Measurements from ENCODE around the gene ARHGAP1.
A peak's percentile ranks its signal among the peaks of the same experiment; 100 is the strongest.

ARHGAP1 gene

GRCh38 chr11:46692450-46692849 lies 8.0 kb downstream of the ARHGAP1 start:
- H3K9me3 ChIP-seq (ENCODE audit: severe bottlenecking): no peaks in the 10 kb centered on the region
- DNase-seq (ENCODE audit: low spot score): no peak
- peaks cover 9% of the 10 kb centered on the region for H3K4me1 ChIP-seq (ENCODE audit: insufficient read depth, poor library complexity, severe bottlenecking)
- no peaks in the 10 kb centered on the region for H3K27me3 ChIP-seq (ENCODE audit: insufficient read depth, poor library complexity, severe bottlenecking)
- H3K27ac ChIP-seq (ENCODE audit: poor library complexity, severe bottlenecking): no peak overlapping the region
- ATAC-seq (ENCODE audit: low read depth): no peak
- H3K36me3 ChIP-seq (ENCODE audit: low read depth): peaks cover 29% of the 10 kb centered on the region
- no peak overlapping the region for H3K4me3 ChIP-seq (ENCODE audit: severe bottlenecking)
- TF ChIP-seq CTCF (IDR thresholded peaks at IDR 0.05; ENCODE audit: poor library complexity, severe bottlenecking): no peak

GRCh38 chr11:46690702-46691101 lies 9.7 kb downstream of the ARHGAP1 start:
- TF ChIP-seq CTCF (IDR thresholded peaks at IDR 0.05; ENCODE audit: poor library complexity, severe bottlenecking): no peak
- Histone ChIP-seq H3K27ac (ENCODE audit: poor library complexity, severe bottlenecking) (no peak overlapping the region), H3K4me3 (ENCODE audit: severe bottlenecking) (no peak overlapping the region), H3K27me3 (ENCODE audit: insufficient read depth, poor library complexity, severe bottlenecking) (no peaks in the 10 kb centered on the region), H3K36me3 (ENCODE audit: low read depth) (peaks cover 34% of the 10 kb centered on the region), H3K4me1 (ENCODE audit: insufficient read depth, poor library complexity, severe bottlenecking) (peaks cover 20% of the 10 kb centered on the region), H3K9me3 (ENCODE audit: severe bottlenecking) (no peaks in the 10 kb centered on the region)
- no peak for DNase-seq (ENCODE audit: low spot score)
- ATAC-seq (ENCODE audit: low read depth): no peak

DNA sequence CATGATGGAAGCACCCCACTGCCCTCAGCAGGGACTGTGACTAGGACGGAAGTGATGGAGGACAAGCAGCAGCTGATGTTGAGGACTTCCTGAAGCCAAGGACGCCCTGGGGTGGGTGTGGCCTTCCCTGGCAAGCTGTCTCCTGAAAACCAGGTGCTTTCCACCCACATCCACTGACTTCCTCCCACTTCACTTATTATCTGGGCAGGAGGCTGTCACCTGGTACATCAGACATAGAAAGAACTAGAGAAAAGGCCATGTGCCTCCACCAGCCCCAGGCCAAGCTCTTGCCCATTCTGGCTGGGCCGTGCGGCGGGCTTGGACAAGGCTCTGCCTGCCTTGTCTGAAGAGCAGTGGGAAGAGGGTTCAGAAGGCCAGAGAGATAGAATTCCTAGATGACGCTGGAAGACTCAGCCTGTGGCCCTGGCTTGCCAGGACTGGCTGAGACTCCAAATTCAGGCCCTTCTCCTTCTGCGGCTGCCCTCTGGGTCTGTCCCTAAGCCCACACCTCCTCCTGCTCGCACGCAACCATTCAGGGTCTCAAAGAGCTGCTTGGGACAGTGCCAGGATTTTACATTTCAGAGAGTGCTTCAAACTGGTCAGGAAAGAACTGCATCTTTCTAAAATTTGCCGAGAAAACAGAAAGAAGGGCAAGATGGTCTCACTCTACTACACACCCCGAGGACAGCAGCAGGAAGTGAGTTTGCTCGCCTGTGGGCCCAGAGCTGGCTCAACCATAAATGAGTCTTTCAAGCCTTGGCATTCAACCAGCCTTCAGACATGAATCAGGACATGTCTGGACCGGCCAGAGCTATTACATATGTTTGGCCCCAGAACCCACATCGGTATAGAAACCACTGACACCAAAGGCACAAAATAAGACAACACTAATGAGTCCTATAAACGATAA lies 13.3 kb downstream of the ARHGAP1 start:
- Histone ChIP-seq H3K27ac (ENCODE audit: poor library complexity, severe bottlenecking) (peak overlapping the region; percentile 98), H3K36me3 (ENCODE audit: low read depth) (peaks cover 22% of the 10 kb centered on the region; the same call in 1 of the 2 replicates), H3K4me3 (ENCODE audit: severe bottlenecking) (no peak overlapping the region), H3K9me3 (ENCODE audit: severe bottlenecking) (no peaks in the 10 kb centered on the region), H3K4me1 (ENCODE audit: insufficient read depth, poor library complexity, severe bottlenecking) (peaks cover 20% of the 10 kb centered on the region), H3K27me3 (ENCODE audit: insufficient read depth, poor library complexity, severe bottlenecking) (no peaks in the 10 kb centered on the region)
- no peak for TF ChIP-seq CTCF (IDR thresholded peaks at IDR 0.05; ENCODE audit: poor library complexity, severe bottlenecking)
- ATAC-seq (ENCODE audit: low read depth): peak; percentile 96
- DNase-seq (ENCODE audit: low spot score): peak; percentile 88

DNA sequence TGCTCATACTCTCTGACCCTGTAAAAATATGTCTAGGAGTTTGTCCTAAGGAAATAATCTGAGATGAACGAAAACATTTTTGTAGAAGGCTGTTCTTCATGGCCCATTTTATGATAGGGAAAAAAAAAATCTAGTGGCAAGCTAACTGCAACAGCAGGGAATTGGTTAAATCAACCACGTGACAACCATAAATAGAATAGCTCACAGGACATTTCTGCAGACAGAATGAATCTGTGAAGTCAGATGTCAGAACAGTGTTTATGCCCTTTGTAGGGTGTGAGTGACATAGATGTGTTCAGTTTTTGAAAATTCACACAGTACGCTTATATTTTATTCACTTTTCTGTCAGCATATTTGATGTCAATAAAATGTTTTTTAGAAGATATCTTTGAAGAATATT lies 16.1 kb downstream of the ARHGAP1 start:
- Histone ChIP-seq H3K4me1 (ENCODE audit: insufficient read depth, poor library complexity, severe bottlenecking) (peaks cover 20% of the 10 kb centered on the region), H3K27ac (ENCODE audit: poor library complexity, severe bottlenecking) (peak overlapping the region; percentile 14), H3K36me3 (ENCODE audit: low read depth) (peaks cover 39% of the 10 kb centered on the region), H3K4me3 (ENCODE audit: severe bottlenecking) (no peak overlapping the region), H3K27me3 (ENCODE audit: insufficient read depth, poor library complexity, severe bottlenecking) (no peaks in the 10 kb centered on the region), H3K9me3 (ENCODE audit: severe bottlenecking) (no peaks in the 10 kb centered on the region)
- TF ChIP-seq CTCF (IDR thresholded peaks at IDR 0.05; ENCODE audit: poor library complexity, severe bottlenecking): no peak
- ATAC-seq (ENCODE audit: low read depth): no peak
- DNase-seq (ENCODE audit: low spot score): no peak
